ENCODE measurements around the gene DMAC2. TPM values are rescaled to one million over a fixed set of nuclear protein-coding genes. Genes with fewer than 3 reads are reported as not detected.

DMAC2 gene
- polyA plus RNA-seq, 1 of the 3 experiments (the other 2 are of a cell fraction) = 71.4 TPM

DNA sequence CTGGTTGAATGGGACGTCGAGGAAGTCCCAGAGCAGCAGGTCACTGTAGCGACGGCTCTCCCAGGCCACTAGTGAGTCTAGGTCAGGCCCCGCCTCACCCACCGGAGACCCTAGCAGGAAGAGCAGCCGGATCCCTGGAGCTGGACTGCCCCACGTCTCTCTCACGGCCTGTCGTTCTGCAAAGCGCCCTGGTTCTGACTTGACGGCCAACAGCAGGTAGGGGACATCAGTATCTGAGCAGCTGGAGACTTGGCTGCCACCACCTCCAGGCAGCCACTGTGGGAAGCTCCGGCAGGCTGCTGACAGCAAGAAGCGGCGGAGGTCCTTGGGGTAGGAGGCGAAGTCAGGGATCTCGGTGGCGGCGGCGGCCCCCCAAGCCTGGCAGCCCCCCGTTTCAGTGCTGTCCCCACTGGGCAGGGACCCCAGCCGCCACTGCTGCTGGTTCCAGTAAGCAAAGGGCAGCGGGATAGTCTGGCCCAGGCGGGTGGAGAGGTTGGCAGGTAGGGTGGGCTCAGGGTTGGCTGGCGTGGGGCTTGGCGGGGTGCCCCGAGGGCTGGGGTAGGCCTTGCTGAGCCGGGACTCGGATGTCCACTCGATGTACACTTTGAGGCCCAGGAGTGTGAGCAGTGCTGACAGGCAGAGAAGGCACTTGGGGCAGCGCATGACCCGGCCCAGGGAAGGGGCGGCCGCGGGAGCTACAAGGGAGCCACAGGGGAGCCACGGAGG, 13.4 kb downstream of the DMAC2 start:
- H3F3A ChIP-seq (replicated peaks; ENCODE audit: insufficient read depth) = peaks cover 3% of the 10 kb centered on the region
- H3K4me1 ChIP-seq (ENCODE audit: control insufficient read depth in 1 of 2, insufficient read depth in 2 of 2, low read depth in 1 of 2, low read length in 1 of 2) = peaks cover 0 to 7% of the 10 kb centered on the region in 2 experiments; a peak in 1 of 4 replicates
- no peak overlapping the region for H3K4me3 ChIP-seq (ENCODE audit: low read depth in 2 of 2, low read length in 1 of 2)
- peaks cover 0 to 21% of the 10 kb centered on the region in 2 experiments for H3K36me3 ChIP-seq (replicated peaks in 1 of 2; ENCODE audit: control insufficient read depth in 1 of 2, insufficient read depth in 2 of 2, low read length in 1 of 2)
- 92% methylated on average over 24 of the region's 36 CpGs for WGBS (ENCODE audit: low lambda C conversion rate)
- CTCF ChIA-PET = interaction anchor here (1.3 kb wide), 2 partner anchors 13 to 23 kb away, joined by 3 to 4 read pairs; partner anchors contain the start of gene DMAC2
- no peak for DNase-seq
- H3K9ac ChIP-seq = no peak overlapping the region
- H4K20me1 ChIP-seq (ENCODE audit: insufficient read depth) = no peaks in the 10 kb centered on the region
- TF ChIP-seq JUND (IDR thresholded peaks at IDR 0.05) (no peak), TEAD4 (IDR thresholded peaks at IDR 0.05; ENCODE audit: borderline replicate concordance, insufficient read depth) (no peak), RXRA (IDR thresholded peaks at IDR 0.05; ENCODE audit: borderline replicate concordance, low read depth) (no peak), TCF12 (IDR thresholded peaks at IDR 0.05) (no peak), NRF1 (IDR thresholded peaks at IDR 0.05; ENCODE audit: low read depth, low read length) (no peak), NFIC (IDR thresholded peaks at IDR 0.05; ENCODE audit: borderline replicate concordance) (no peak), TAF1 (IDR thresholded peaks at IDR 0.05; ENCODE audit: borderline replicate concordance, low read depth, low read length) (no peak), EZH2phosphoT487 (IDR thresholded peaks at IDR 0.05; ENCODE audit: borderline replicate concordance, low read depth) (no peak), POLR2AphosphoS5 (IDR thresholded peaks at IDR 0.05; ENCODE audit: low read depth, low read length) (no peak)
- TF ChIP-seq, protein P1, sequence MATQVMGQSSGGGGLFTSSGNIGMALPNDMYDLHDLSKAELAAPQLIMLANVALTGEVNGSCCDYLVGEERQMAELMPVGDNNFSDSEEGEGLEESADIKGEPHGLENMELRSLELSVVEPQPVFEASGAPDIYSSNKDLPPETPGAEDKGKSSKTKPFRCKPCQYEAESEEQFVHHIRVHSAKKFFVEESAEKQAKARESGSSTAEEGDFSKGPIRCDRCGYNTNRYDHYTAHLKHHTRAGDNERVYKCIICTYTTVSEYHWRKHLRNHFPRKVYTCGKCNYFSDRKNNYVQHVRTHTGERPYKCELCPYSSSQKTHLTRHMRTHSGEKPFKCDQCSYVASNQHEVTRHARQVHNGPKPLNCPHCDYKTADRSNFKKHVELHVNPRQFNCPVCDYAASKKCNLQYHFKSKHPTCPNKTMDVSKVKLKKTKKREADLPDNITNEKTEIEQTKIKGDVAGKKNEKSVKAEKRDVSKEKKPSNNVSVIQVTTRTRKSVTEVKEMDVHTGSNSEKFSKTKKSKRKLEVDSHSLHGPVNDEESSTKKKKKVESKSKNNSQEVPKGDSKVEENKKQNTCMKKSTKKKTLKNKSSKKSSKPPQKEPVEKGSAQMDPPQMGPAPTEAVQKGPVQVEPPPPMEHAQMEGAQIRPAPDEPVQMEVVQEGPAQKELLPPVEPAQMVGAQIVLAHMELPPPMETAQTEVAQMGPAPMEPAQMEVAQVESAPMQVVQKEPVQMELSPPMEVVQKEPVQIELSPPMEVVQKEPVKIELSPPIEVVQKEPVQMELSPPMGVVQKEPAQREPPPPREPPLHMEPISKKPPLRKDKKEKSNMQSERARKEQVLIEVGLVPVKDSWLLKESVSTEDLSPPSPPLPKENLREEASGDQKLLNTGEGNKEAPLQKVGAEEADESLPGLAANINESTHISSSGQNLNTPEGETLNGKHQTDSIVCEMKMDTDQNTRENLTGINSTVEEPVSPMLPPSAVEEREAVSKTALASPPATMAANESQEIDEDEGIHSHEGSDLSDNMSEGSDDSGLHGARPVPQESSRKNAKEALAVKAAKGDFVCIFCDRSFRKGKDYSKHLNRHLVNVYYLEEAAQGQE (IDR thresholded peaks at IDR 0.05; ENCODE audit: low read depth, low read length) = no peak
- TF ChIP-seq, protein P2, sequence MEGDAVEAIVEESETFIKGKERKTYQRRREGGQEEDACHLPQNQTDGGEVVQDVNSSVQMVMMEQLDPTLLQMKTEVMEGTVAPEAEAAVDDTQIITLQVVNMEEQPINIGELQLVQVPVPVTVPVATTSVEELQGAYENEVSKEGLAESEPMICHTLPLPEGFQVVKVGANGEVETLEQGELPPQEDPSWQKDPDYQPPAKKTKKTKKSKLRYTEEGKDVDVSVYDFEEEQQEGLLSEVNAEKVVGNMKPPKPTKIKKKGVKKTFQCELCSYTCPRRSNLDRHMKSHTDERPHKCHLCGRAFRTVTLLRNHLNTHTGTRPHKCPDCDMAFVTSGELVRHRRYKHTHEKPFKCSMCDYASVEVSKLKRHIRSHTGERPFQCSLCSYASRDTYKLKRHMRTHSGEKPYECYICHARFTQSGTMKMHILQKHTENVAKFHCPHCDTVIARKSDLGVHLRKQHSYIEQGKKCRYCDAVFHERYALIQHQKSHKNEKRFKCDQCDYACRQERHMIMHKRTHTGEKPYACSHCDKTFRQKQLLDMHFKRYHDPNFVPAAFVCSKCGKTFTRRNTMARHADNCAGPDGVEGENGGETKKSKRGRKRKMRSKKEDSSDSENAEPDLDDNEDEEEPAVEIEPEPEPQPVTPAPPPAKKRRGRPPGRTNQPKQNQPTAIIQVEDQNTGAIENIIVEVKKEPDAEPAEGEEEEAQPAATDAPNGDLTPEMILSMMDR (IDR thresholded peaks at IDR 0.05) = no peak
- TF ChIP-seq, protein P3, sequence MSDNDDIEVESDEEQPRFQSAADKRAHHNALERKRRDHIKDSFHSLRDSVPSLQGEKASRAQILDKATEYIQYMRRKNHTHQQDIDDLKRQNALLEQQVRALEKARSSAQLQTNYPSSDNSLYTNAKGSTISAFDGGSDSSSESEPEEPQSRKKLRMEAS (IDR thresholded peaks at IDR 0.05; ENCODE audit: low read depth) = no peak
- no peaks in the 10 kb centered on the region for H3K79me2 ChIP-seq (ENCODE audit: insufficient read depth)
- no peaks in the 10 kb centered on the region for H3K27me3 ChIP-seq (ENCODE audit: insufficient read depth)
- no peaks in the 10 kb centered on the region for H3K9me3 ChIP-seq
- H3K27ac ChIP-seq (ENCODE audit: low read depth in 2 of 2, low read length in 1 of 2) = no peak overlapping the region
- H3K4me2 ChIP-seq = no peak overlapping the region
- no peak overlapping the region for H2AFZ ChIP-seq (ENCODE audit: low read depth)
- POLR2A ChIA-PET = interaction anchor here (1.0 kb wide), 1 partner anchor 13 kb away, joined by 6 read pairs; the partner anchor contains the start of gene DMAC2
- no peaks in the 10 kb centered on the region for H3K9me2 ChIP-seq
